Fibroblast of skin of left quadriceps (primary cell): ENCODE data around the gene SLC12A7.
"Not testable (repeated sequence)": the region's sequence is repeated elsewhere in the genome, so short reads cannot be mapped to it uniquely, and the experiment has no call there.

Source experiments
- DNase-seq, 2 experiments: peaks; one replicate each; pipeline ENCODE4 v3.0.0-alpha.2; 2013; ENCODE audit warnings: low read depth in 2 of 2

SLC12A7 gene

GRCh38 chr5:1111727-1112289 lies at the start of gene SLC12A7:
Gene SLC12A7 (minus strand): TSS chr5:1112063. CDS start chr5:1111991, 72 bp downstream.
- DNase-seq: no peak

- no peak for DNase-seq
Measured at GRCh38 chr5:1161108-1161832, 49.4 kb upstream of the SLC12A7 start.

- DNase-seq: no peak
Measured at GRCh38 chr5:1159774-1160406, 48.0 kb upstream of the SLC12A7 start.

GRCh38 chr5:1159341-1159675 lies 47.4 kb upstream of the SLC12A7 start:
- no peak for DNase-seq

- no peak for DNase-seq
Measured at GRCh38 chr5:1158647-1159340, 46.9 kb upstream of the SLC12A7 start.

- DNase-seq: not testable (repeated sequence)
Measured at GRCh38 chr5:1157461-1157986, 45.7 kb upstream of the SLC12A7 start.

- DNase-seq: no peak
Measured at GRCh38 chr5:1156754-1157460, 45.0 kb upstream of the SLC12A7 start.

- no peak for DNase-seq
Measured at GRCh38 chr5:1156033-1156753, 44.3 kb upstream of the SLC12A7 start.

- no peak for DNase-seq
Measured at GRCh38 chr5:1155191-1156032, 43.5 kb upstream of the SLC12A7 start.

- no peak for DNase-seq
Measured at GRCh38 chr5:1153428-1153827, 41.6 kb upstream of the SLC12A7 start.

GRCh38 chr5:1152771-1153282 lies 41.0 kb upstream of the SLC12A7 start:
- no peak for DNase-seq

GRCh38 chr5:1152156-1152555 lies 40.3 kb upstream of the SLC12A7 start:
- no peak for DNase-seq

- no peak for DNase-seq
Measured at GRCh38 chr5:1151316-1151715, 39.5 kb upstream of the SLC12A7 start.

GRCh38 chr5:1150866-1151265 lies 39.0 kb upstream of the SLC12A7 start:
- no peak for DNase-seq

- DNase-seq: no peak
Measured at GRCh38 chr5:1144638-1145396, 33.0 kb upstream of the SLC12A7 start.

- DNase-seq: no peak
Measured at GRCh38 chr5:1144089-1144488, 32.2 kb upstream of the SLC12A7 start.

GRCh38 chr5:1143670-1143951 lies 31.7 kb upstream of the SLC12A7 start:
- no peak for DNase-seq

GRCh38 chr5:1142886-1143669 lies 31.2 kb upstream of the SLC12A7 start:
- DNase-seq: no peak

- no peak for DNase-seq
Measured at GRCh38 chr5:1141834-1142233, 30.0 kb upstream of the SLC12A7 start.
